Karpas-422 (cell line): ENCODE data around the gene TMEM63A. TPM values are rescaled to one million over a fixed set of nuclear protein-coding genes. Genes with fewer than 3 reads are reported as not detected.
"Not testable (repeated sequence)": the region's sequence is repeated elsewhere in the genome, so short reads cannot be mapped to it uniquely, and the experiment has no call there.

Experiments
- DNase-seq: peaks from one replicate; pipeline ENCODE4 v3.0.0-alpha.2; 2015
- H2AFZ ChIP-seq: fragments of 200-600 bp; sonication (generic); 2 replicates; pipeline ENCODE4 v1.6.1; 2014; ENCODE audit warnings: antibody characterized with exemption, low read length, mixed read lengths
- H3K27ac ChIP-seq: fragments of 200-600 bp; sonication (generic); 2 replicates; pipeline ENCODE4 v1.5.1; 2014; ENCODE audit warnings: mild to moderate bottlenecking, low read length, moderate library complexity
- H3K27me3 ChIP-seq: fragments of 200-600 bp; sonication (generic); 2 replicates; pipeline ENCODE4 v1.6.1; 2014; ENCODE audit warnings: low read length, mixed read lengths
- H3K36me3 ChIP-seq: fragments of 200-600 bp; sonication (generic); 2 replicates; pipeline ENCODE4 v1.6.1; 2014; ENCODE audit warnings: low read length, mixed read lengths; ENCODE audit not compliant: insufficient read depth
- H3K4me1 ChIP-seq: fragments of 200-600 bp; sonication (generic); 2 replicates; pipeline ENCODE4 v1.6.1; 2014; ENCODE audit warnings: mild to moderate bottlenecking, low read length, mixed read lengths
- H3K4me2 ChIP-seq: fragments of 200-600 bp; sonication (generic); 2 replicates; pipeline ENCODE4 v1.6.1; 2014; ENCODE audit warnings: low read length, low read depth, mild to moderate bottlenecking; ENCODE audit not compliant: poor library complexity, severe bottlenecking
- H3K4me3 ChIP-seq: fragments of 200-600 bp; sonication (generic); 2 replicates; pipeline ENCODE4 v1.5.1; 2014; ENCODE audit warnings: mild to moderate bottlenecking, antibody characterized with exemption, low read length, mixed read lengths
- H3K79me2 ChIP-seq: fragments of 200-600 bp; sonication (generic); 2 replicates; pipeline ENCODE4 v1.6.1; 2014; ENCODE audit warnings: mild to moderate bottlenecking, low read length, mixed read lengths
- H3K9ac ChIP-seq: fragments of 200-600 bp; sonication (generic); 2 replicates; pipeline ENCODE4 v1.6.0; 2014; ENCODE audit warnings: low read length
- H3K9me2 ChIP-seq: fragments of 200-600 bp; sonication (generic), shearing (Covaris generic); replicated peaks from 2 replicates; pipeline ENCODE4 v1.6.0; 2014; ENCODE audit warnings: mild to moderate bottlenecking, low read length, moderate library complexity; ENCODE audit not compliant: insufficient read depth
- H3K9me3 ChIP-seq: fragments of 300-700, 200-600 bp; sonication (generic); 2 replicates; pipeline ENCODE4 v1.6.1; 2014; ENCODE audit warnings: low read length, mixed read lengths
- H4K20me1 ChIP-seq: fragments of 200-600 bp; sonication (generic); 2 replicates; pipeline ENCODE4 v1.6.1; 2014; ENCODE audit warnings: mild to moderate bottlenecking, antibody characterized with exemption, low read length, low read depth; ENCODE audit not compliant: insufficient read depth
- total RNA-seq: library from RNA; depleted of rRNA; stranded (reverse); fragments of >200 nt; shearing (Covaris generic); gene quantifications from 2 replicates; pipeline ENCODE4 v1.2.3, GENCODE V29; 2014; ENCODE audit warnings: low replicate concordance

Gene TMEM63A
- total RNA-seq, 1 experiment from 2014 or later: 4.8 TPM

- H3K36me3 ChIP-seq, H4K20me1 ChIP-seq, H3K9me2 ChIP-seq, H3K9ac ChIP-seq, H3K4me1 ChIP-seq, H3K9me3 ChIP-seq, H3K27ac ChIP-seq, H2AFZ ChIP-seq, H3K27me3 ChIP-seq, H3K79me2 ChIP-seq, H3K4me2 ChIP-seq, H3K4me3 ChIP-seq, DNase-seq: not testable (repeated sequence)
Measured at GRCh38 chr1:225815090-225815489, 67.1 kb downstream of the TMEM63A start.

- no peak for DNase-seq
- no peak overlapping the region for H3K27ac ChIP-seq
- no peak overlapping the region for H3K4me3 ChIP-seq
- H3K4me2 ChIP-seq: no peak overlapping the region
- no peak overlapping the region for H2AFZ ChIP-seq
- H3K9me3 ChIP-seq: no peaks in the 10 kb centered on the region
- no peaks in the 10 kb centered on the region for H4K20me1 ChIP-seq
- no peaks in the 10 kb centered on the region for H3K27me3 ChIP-seq
- no peak overlapping the region for H3K9ac ChIP-seq
- no peaks in the 10 kb centered on the region for H3K79me2 ChIP-seq
- H3K4me1 ChIP-seq: no peaks in the 10 kb centered on the region
- no peaks in the 10 kb centered on the region for H3K9me2 ChIP-seq
- H3K36me3 ChIP-seq: no peaks in the 10 kb centered on the region
Measured at GRCh38 chr1:225814381-225814780, 67.8 kb downstream of the TMEM63A start.

- Histone ChIP-seq H3K79me2 (no peaks in the 10 kb centered on the region), H3K27ac (no peak overlapping the region), H3K4me1 (no peaks in the 10 kb centered on the region), H3K4me3 (no peak overlapping the region), H3K4me2 (no peak overlapping the region), H3K36me3 (no peaks in the 10 kb centered on the region), H4K20me1 (no peaks in the 10 kb centered on the region), H2AFZ (no peak overlapping the region), H3K9ac (no peak overlapping the region), H3K9me3 (no peaks in the 10 kb centered on the region), H3K9me2 (no peaks in the 10 kb centered on the region), H3K27me3 (no peaks in the 10 kb centered on the region)
- DNase-seq: peak; percentile 52
Measured at GRCh38 chr1:225813214-225813964, 68.8 kb downstream of the TMEM63A start.

- Histone ChIP-seq H3K36me3 (no peaks in the 10 kb centered on the region), H2AFZ (no peak overlapping the region), H3K79me2 (no peaks in the 10 kb centered on the region), H3K4me3 (no peak overlapping the region), H3K4me1 (no peaks in the 10 kb centered on the region), H3K27ac (no peak overlapping the region), H3K4me2 (no peak overlapping the region), H3K9ac (no peak overlapping the region), H3K27me3 (no peaks in the 10 kb centered on the region), H3K9me3 (no peaks in the 10 kb centered on the region), H3K9me2 (no peaks in the 10 kb centered on the region), H4K20me1 (no peaks in the 10 kb centered on the region)
- DNase-seq: no peak
Measured at GRCh38 chr1:225812488-225813213, 69.5 kb downstream of the TMEM63A start.

- Histone ChIP-seq H3K27me3 (no peaks in the 10 kb centered on the region), H3K4me1 (no peaks in the 10 kb centered on the region), H3K27ac (no peak overlapping the region), H2AFZ (no peak overlapping the region), H3K9me3 (no peaks in the 10 kb centered on the region), H3K4me3 (no peak overlapping the region), H3K9ac (no peak overlapping the region), H3K9me2 (no peaks in the 10 kb centered on the region), H3K36me3 (no peaks in the 10 kb centered on the region), H3K79me2 (no peaks in the 10 kb centered on the region), H3K4me2 (no peak overlapping the region), H4K20me1 (no peaks in the 10 kb centered on the region)
- no peak for DNase-seq
Measured at GRCh38 chr1:225811622-225812487, 70.3 kb downstream of the TMEM63A start.

- H3K4me1 ChIP-seq, H3K9me2 ChIP-seq, H2AFZ ChIP-seq, H4K20me1 ChIP-seq, H3K27ac ChIP-seq, H3K27me3 ChIP-seq, H3K4me3 ChIP-seq, H3K9me3 ChIP-seq, H3K4me2 ChIP-seq, H3K9ac ChIP-seq, DNase-seq, H3K79me2 ChIP-seq, H3K36me3 ChIP-seq: not testable (repeated sequence)
Measured at GRCh38 chr1:225810579-225811538, 71.3 kb downstream of the TMEM63A start.

- Histone ChIP-seq H3K9me2 (no peaks in the 10 kb centered on the region), H3K4me3 (no peak within 1 kb of the TSS), H3K36me3 (no peaks in the 10 kb centered on the region), H3K4me1 (no peaks in the 10 kb centered on the region), H3K27me3 (no peaks in the 10 kb centered on the region), H3K79me2 (no peaks in the 10 kb centered on the region), H3K9me3 (no peaks in the 10 kb centered on the region), H3K4me2 (no peak within 1 kb of the TSS), H3K27ac (no peak within 1 kb of the TSS), H2AFZ (no peak within 1 kb of the TSS), H4K20me1 (no peaks in the 10 kb centered on the region), H3K9ac (no peak within 1 kb of the TSS)
- DNase-seq: no peak
Measured at GRCh38 chr1:225809842-225810578, 72.2 kb downstream of the TMEM63A start, which contains the start of gene EPHX1. EPHX1 (plus strand) TSS chr1:225810124; CDS start chr1:225828730, 18,606 bp downstream.
